Measurements from ENCODE around the gene LAMC3.

The LAMC3 gene

GRCh38 chr9:130979591-130980385, 29.2 kb upstream of the LAMC3 start:
- DNase-seq (ENCODE audit: low spot score), result no peak

- no peak for DNase-seq (ENCODE audit: low spot score)
Measured at GRCh38 chr9:130980526-130980925, 28.4 kb upstream of the LAMC3 start.

- DNase-seq (ENCODE audit: low spot score), result no peak
Measured at GRCh38 chr9:130981002-130981755, 27.8 kb upstream of the LAMC3 start.

- no peak for DNase-seq (ENCODE audit: low spot score)
Measured at GRCh38 chr9:130981756-130982137, 27.2 kb upstream of the LAMC3 start.

GRCh38 chr9:130982636-130983358, 26.2 kb upstream of the LAMC3 start:
- no peak for DNase-seq (ENCODE audit: low spot score)

- no peak for DNase-seq (ENCODE audit: low spot score)
Measured at GRCh38 chr9:130983359-130983670, 25.7 kb upstream of the LAMC3 start.

- no peak for DNase-seq (ENCODE audit: low spot score)
Measured at GRCh38 chr9:130983970-130984369, 25.0 kb upstream of the LAMC3 start.

- no peak for DNase-seq (ENCODE audit: low spot score)
Measured at GRCh38 chr9:130984521-130984920, 24.5 kb upstream of the LAMC3 start.

- DNase-seq (ENCODE audit: low spot score), result no peak
Measured at GRCh38 chr9:130985029-130985428, 23.9 kb upstream of the LAMC3 start.

- no peak for DNase-seq (ENCODE audit: low spot score)
Measured at GRCh38 chr9:130985606-130986162, 23.3 kb upstream of the LAMC3 start.

- DNase-seq (ENCODE audit: low spot score), result no peak
Measured at GRCh38 chr9:130986356-130986965, 22.5 kb upstream of the LAMC3 start.

GRCh38 chr9:130987054-130987453, 21.9 kb upstream of the LAMC3 start:
- no peak for DNase-seq (ENCODE audit: low spot score)

- DNase-seq (ENCODE audit: low spot score), result no peak
Measured at GRCh38 chr9:130987738-130988399, 21.1 kb upstream of the LAMC3 start.

GRCh38 chr9:130988400-130988747, 20.6 kb upstream of the LAMC3 start:
- DNase-seq (ENCODE audit: low spot score), result no peak

- no peak for DNase-seq (ENCODE audit: low spot score)
Measured at GRCh38 chr9:130988905-130989304, 20.1 kb upstream of the LAMC3 start.

GRCh38 chr9:130989391-130989790, 19.6 kb upstream of the LAMC3 start:
- no peak for DNase-seq (ENCODE audit: low spot score)

GRCh38 chr9:130989891-130990290, 19.1 kb upstream of the LAMC3 start:
- no peak for DNase-seq (ENCODE audit: low spot score)

- no peak for DNase-seq (ENCODE audit: low spot score)
Measured at GRCh38 chr9:130990306-130990977, 18.5 kb upstream of the LAMC3 start.

- no peak for DNase-seq (ENCODE audit: low spot score)
Measured at GRCh38 chr9:130990978-130991777, 17.8 kb upstream of the LAMC3 start.
